ENCODE data around the gene TSC2.
"Not testable (repeated sequence)": the region's sequence is repeated elsewhere in the genome, so short reads cannot be mapped to it uniquely, and the experiment has no call there.

TSC2 gene

DNA sequence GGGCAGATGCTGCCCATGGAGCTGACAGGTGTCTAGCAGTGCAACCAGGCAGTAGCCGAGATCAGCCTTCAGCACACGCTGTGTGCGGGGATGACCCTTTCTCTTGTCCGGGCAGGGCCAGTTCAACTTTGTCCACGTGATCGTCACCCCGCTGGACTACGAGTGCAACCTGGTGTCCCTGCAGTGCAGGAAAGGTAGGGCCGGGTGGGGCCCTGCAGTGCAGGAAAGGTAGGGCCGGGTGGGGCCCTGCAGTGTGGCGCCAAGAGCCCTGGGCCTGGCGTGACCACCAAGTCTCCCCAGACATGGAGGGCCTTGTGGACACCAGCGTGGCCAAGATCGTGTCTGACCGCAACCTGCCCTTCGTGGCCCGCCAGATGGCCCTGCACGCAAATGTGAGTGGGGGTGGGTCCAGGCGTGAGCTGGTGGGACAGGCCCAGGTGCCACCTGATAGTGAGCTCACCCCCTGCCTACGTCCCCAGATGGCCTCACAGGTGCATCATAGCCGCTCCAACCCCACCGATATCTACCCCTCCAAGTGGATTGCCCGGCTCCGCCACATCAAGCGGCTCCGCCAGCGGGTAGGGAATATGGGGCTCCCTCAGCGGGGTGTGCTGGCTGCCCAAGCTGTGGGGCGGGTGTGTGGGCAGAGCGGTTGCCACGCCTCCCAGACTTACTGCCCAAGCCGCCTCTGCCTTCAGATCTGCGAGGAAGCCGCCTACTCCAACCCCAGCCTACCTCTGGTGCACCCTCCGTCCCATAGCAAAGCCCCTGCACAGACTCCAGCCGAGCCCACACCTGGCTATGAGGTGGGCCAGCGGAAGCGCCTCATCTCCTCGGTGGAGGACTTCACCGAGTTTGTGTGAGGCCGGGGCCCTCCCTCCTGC is 40.2 kb downstream of the TSC2 start:
- no peak for DNase-seq

DNA sequence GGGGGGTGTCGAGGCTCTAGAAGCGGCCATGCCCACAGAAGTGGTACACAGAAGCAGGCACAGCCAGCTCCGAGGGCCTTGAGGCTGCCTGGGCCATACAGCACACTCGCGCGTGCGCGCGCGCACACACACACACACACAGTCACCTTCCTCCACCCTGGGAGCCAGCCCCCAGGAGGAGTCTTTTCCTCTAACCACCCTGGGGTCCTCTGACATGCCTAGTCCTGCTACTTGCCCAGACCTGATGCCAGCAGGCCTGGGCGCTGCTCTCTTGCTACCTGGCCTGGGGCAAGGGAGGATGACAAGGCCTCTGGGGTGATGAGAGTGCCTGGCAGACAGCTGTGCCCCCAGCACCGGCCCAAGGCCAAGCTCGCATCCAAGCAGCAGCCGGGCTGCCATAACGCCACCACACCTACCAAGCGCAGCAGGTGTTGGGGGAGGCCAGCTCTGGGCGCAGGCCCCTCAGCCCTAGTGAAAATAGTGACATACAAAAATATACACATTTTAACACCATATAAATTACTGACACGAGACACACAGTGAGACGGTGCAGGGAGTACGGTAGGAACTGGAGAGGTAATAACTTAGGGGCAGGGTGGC is 41.1 kb downstream of the TSC2 start:
- DNase-seq = no peak

DNA sequence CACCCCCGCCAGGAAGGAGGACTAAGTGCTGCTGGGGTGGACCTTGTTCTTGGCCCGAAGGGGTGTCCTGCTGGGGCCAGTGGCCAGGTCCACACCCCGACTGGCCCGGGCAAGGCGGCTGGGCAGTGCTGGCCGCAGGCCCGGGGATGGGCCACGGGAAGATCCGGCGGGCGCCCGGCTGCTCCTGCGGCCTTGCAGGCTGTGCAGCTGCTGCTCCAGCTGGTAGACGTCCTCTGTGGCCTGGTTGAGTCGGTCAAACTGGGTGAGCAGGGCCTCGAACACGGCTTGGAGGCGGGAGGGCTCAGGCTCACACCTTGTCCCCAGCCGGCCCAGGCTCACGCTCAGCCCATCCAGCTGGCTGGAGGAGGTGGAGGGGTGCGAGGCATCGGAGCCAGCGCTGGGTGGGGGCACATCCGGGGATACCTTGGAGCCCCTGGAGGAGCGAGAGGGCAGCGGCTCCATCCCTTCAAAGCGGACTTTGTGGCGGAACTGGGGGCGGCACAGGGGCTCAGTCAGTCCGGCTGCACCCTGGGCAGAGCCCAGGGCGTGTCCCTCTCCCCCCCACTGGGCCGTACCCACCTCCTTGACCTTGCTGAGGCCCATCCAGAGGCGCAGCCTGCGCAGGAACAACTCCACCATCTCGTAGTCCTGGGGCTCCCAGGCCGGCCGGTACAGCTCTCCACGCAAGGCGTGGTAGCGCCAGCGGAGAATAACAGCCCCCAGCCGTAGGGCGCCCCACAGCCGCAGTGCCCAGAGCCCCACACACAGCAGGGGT is 42.1 kb downstream of the TSC2 start:
- no peak for DNase-seq

DNA sequence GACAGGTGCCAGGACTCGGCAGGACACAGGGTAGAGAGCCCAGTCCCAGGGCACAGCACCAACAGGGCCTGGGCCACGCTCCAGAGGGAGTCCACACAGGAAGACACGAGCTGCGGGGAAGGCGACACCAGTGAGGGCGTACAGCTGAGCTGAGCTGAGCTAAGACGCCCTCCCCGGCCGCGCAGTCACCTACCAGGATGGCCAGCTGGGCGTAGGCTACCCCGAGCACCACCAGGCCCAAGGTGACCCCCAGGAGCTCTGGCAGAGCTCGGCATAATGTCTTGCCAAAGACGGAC is 42.6 kb downstream of the TSC2 start:
- DNase-seq = no peak

GRCh38 chr16:2090777-2091546 is 43.2 kb downstream of the TSC2 start:
- no peak for DNase-seq

DNA sequence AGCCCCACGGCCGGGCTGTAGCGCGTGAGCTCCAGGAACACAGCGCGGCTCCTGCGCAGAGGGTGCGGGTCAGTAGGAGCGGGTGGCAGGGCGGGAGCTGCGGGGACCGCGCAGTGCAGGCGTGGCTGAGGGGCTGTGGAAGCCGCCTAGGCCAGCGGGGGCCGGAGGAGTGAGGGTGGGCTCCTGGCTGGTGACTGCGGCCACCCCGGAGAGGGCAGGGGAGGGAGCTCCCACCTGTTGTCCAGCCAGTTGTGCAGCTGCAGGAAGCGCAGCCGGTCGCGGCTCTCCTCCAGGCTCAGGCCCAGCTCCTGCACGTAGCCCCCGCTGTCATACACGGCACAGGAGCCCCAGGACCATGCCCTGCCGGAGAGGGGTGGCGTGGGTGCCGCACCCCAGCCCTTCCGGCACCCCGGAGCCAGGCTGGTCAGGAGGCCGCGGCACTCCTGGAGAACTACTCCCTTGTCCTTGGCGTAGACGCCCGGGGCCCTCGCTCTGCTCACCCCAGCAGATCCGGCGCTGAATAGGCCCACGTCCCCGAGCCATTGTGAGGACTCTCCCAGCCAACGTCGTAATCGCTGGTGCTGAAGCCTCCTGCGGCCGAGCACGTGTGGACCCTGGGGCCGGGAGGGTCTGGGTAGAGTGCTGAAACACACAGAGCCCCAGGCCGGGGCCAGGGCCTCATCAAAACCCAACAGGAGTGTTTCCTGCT is 43.9 kb downstream of the TSC2 start:
- no peak for DNase-seq

DNA sequence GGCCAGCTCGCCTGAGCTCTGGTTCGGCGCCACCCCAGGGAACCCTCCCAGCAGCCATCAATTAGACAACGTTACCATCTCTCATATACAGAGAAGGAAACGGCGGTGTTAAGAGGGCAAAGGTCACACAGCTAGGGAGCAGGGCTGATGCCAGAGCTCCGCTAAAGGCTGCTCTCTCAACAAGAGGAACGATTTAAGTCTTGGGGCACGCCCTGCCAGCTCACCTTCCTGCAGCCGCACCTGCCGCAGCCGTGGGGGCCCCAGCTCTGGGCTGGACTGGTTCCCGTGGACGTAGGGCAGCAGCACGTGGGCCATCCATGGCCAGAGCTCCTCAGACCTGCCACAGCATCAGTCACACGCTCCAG is 44.5 kb downstream of the TSC2 start:
- DNase-seq = no peak

GRCh38 chr16:2092866-2093265 is 45.1 kb downstream of the TSC2 start:
- no peak for DNase-seq

DNA sequence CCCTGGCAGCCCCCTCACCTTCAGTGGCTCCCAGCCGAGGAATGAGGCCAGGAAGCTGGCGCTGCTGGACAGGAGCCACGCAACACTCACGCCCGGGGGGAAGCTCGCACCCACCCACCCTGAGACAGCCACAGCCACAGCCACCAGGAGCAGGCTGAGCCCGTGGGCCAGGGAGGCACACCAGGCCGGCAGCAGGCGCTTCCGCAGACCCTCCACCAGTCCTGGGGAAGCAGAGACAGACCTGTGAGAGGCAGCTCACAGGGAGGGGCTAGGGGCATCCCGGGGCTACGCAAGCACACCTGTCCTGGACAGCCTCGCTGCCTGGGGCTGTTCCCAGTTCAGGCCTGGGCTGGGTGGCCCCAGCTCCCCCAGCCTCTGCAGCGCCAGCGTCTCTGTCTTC is 46.0 kb downstream of the TSC2 start:
- DNase-seq = no peak

GRCh38 chr16:2095315-2095853 is 47.6 kb downstream of the TSC2 start:
- no peak for DNase-seq

DNA sequence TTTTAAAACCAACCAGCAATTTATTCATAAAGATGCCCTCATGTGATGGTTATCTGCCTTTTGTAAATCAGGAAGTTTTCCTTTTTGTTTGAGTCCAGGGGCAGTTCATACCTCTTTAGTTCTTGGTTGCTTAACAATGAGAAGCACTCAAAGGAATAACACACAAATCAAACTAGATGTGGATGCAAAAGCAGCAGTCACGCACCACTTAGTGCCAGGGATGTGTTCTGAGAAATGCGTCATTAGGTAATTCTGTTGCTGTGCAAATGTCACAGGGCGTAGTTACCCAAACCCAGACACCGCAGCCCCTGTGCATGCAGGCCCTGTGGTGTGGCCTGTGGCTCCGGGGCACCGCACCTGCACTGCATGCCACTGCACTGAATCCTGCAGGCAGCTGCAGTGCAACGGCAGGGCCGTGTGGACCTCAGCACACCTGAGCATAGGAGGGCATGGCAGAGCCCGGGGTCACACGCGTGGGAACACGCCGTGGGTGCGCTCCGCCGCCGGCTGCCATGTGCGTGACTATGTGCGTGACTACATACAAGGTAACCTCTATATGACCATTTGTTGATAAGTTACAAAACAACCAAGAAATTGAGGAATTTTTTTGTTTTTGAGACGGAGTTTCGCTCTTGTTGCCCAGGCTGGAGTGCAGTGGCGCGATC is 48.3 kb downstream of the TSC2 start:
- no peak for DNase-seq

- DNase-seq = no peak
These were observed 49.2 kb downstream of the TSC2 start for GRCh38 chr16:2096853-2097595.

- not testable (repeated sequence) for DNase-seq
These were observed 49.9 kb downstream of the TSC2 start for GRCh38 chr16:2097689-2098088.

- DNase-seq = not testable (repeated sequence)
These were observed 53.8 kb downstream of the TSC2 start for GRCh38 chr16:2101581-2101980.

DNA sequence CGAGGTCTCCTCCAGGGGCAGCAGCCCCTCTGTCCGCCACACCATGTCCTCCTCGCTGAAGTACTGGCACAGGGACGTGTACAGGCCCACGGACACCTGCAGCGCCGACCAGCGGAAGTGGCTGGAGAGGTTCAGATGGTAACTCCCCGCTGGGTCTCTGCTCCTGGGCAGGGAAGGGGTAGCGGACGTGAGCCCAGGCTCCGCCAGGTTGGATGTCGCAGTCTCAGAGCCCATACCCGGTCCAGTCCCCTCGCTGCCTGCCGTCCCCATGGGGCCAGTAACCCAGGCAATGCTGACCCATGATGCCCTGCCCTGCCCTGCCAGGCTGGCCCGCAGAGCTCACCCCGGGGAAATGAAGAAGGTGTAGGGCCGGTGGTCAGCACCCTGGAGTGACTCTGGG is 54.7 kb downstream of the TSC2 start:
- DNase-seq = no peak

- not testable (repeated sequence) for DNase-seq
These were observed 56.7 kb downstream of the TSC2 start for GRCh38 chr16:2104464-2104863.

DNA sequence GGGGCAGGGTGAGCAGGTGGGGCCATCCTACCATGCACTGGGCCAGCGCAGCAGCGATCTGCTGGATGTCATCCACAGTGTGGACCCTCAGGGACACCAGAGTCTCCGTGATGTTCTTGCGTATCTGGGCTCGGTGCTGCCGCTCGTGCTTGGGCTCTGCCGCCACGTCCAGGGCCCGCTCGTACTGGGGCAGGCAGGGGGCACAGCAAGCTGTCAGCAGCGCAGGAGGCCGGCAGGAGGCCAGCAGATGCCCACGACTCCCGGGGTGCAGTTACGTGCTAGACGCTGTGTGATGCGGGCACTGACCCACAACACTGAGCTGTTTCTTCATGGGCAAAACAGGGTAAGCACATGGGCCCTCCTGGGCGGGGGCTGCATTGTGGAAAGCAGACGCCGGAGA is 57.5 kb downstream of the TSC2 start:
- not testable (repeated sequence) for DNase-seq

DNA sequence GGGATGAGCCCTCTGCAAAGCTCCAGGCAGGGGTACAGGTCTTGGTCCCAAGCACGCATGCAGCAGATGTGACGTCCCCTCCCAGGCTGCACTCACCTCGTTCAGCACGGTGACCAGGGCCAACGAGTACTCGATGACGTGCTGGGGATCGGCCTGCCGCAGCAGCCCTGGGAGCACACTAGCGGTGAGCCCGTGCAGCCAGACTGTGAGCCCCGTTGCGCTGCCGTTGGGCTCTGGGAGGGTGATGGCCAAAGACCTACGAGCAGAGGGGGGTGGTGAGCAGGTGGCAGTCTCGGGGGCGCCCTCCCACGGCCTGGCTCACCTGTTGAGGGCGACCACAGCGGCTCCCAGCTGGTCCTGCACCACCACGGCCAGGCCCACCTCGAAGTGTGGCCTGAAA is 58.0 kb downstream of the TSC2 start:
- not testable (repeated sequence) for DNase-seq

DNA sequence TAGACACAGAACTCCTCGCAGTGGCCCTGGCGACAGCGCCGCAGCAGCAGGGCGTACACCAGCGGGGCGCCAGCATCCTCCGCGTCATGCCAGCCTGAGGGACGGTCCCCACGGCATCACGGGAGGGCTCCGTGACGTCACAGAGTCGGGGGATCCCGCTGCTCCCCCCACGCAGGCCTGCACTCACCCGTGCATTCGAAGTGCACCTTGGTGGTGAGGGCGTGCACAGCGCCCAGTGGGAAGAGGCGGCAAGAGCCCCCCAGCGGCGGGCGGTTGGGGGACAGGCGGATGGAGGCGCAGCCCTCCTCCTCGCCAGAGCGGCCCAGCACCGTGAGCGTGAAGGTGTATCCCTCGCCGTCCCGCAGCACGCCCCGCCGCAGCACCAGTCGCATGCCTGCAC is 58.4 kb downstream of the TSC2 start:
- not testable (repeated sequence) for DNase-seq

DNA sequence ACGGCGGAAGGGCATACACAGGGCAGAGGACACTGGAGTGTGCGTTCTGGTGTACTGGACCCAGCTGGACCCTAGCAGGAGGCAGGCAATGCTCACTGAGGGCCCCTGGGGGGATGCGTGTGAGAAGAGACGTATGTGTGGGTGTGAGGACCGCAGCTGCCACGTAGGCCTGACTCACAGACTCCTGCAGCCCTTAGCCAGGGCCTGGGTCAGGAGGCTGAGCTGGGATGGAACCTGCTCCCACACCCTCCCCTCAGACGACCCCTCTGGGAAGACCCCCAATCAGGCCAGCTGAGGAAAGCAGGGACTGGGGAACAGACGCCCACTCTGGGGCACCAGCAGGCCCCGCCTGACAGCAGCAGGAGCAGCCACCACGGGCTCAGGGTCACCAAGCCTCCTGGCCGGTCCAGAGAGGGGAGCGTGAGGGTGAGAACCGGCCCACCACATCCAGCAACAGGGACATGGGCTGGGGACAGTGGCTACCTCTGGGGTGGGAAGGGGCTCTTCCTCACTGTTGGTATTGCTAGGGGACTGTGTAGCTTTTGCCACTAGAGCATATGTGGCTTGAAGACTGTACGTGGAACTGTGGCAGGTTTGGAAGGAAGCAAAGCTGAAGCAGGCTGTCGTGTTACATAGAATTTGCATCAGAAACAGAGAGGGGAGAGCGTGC is 59.5 kb downstream of the TSC2 start:
- DNase-seq = not testable (repeated sequence)
